Parathyroid adenoma (tissue), 2 donors: ENCODE results near the gene SERPINB6.

ENCODE experiments used
- H2AFZ ChIP-seq: fragments of 300-600 bp; sonication (generic); one replicate; pipeline ENCODE4 v1.7.0; 2017; ENCODE audit warnings: antibody characterized with exemption, mild to moderate bottlenecking
- H3K27ac ChIP-seq: fragments of 300-600 bp; sonication (generic); one replicate; pipeline ENCODE4 v1.7.0; 2017
- H3K27me3 ChIP-seq: fragments of 300-600 bp; sonication (generic); one replicate; pipeline ENCODE4 v1.7.0; 2017; ENCODE audit warnings: low read length; ENCODE audit not compliant: control insufficient read depth, insufficient read depth
- H3K36me3 ChIP-seq: fragments of 300-600 bp; sonication (generic); one replicate; pipeline ENCODE4 v1.7.0; 2017; ENCODE audit warnings: low read length; ENCODE audit not compliant: control insufficient read depth, insufficient read depth
- H3K4me1 ChIP-seq: fragments of 300-600 bp; sonication (generic); one replicate; pipeline ENCODE4 v1.7.0; 2017; ENCODE audit warnings: control low read depth
- H3K4me2 ChIP-seq: fragments of 300-600 bp; sonication (generic); one replicate; pipeline ENCODE4 v1.7.0; 2017; ENCODE audit warnings: low read length
- H3K4me3 ChIP-seq: fragments of 300-600 bp; sonication (generic); one replicate; pipeline ENCODE4 v1.7.0; 2017; ENCODE audit warnings: low read depth, low read length
- H3K79me2 ChIP-seq: fragments of 300-600 bp; sonication (generic); one replicate; pipeline ENCODE4 v1.7.0; 2017; ENCODE audit warnings: control low read depth
- H3K9ac ChIP-seq: fragments of 300-600 bp; sonication (generic); one replicate; pipeline ENCODE4 v1.7.0; 2017; ENCODE audit warnings: mild to moderate bottlenecking
- H3K9me3 ChIP-seq: fragments of 300-600 bp; sonication (generic); one replicate; pipeline ENCODE4 v1.7.0; 2017; ENCODE audit warnings: low read length; ENCODE audit not compliant: control insufficient read depth
- TF ChIP-seq, protein P1 (sequence below): fragments of 300-600 bp; sonication (generic); IDR thresholded peaks from one replicate; pipeline ENCODE4 v1.7.0; 2017; ENCODE audit warnings: antibody characterized with exemption, mild to moderate bottlenecking
- donor health status: primary hyperparathyroidism.

The SERPINB6 gene

DNA sequence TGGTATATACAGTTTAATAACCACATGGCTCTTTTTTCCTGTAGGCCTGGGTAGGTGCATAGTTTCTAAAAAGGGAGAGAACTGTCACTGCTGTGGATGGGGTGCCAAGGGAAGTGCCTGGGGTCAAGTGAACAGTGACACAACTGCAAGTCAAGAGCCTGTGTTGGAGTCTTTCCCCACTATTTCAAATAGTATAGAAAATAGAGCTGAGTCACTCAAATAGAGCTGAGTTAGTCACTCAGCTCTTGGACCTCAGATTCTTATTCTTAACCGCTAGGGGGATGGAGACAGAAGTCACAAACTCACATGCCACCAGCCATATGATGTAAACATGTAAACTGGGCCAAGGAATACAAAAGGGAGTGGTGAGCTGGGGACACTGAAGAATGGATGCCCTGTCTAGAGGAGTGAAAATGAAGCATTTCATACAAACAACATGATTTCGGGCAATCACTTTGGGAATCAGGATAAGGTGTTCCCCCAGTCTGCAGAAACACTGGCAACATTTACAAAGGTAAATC lies 30.5 kb upstream of the SERPINB6 start:
- H3K9ac ChIP-seq = no peak overlapping the region
- no peak overlapping the region for H2AFZ ChIP-seq
- H3K36me3 ChIP-seq = no peaks in the 10 kb centered on the region
- H3K4me1 ChIP-seq = peaks cover 7% of the 10 kb centered on the region
- no peak overlapping the region for H3K4me2 ChIP-seq
- TF ChIP-seq, protein P1, sequence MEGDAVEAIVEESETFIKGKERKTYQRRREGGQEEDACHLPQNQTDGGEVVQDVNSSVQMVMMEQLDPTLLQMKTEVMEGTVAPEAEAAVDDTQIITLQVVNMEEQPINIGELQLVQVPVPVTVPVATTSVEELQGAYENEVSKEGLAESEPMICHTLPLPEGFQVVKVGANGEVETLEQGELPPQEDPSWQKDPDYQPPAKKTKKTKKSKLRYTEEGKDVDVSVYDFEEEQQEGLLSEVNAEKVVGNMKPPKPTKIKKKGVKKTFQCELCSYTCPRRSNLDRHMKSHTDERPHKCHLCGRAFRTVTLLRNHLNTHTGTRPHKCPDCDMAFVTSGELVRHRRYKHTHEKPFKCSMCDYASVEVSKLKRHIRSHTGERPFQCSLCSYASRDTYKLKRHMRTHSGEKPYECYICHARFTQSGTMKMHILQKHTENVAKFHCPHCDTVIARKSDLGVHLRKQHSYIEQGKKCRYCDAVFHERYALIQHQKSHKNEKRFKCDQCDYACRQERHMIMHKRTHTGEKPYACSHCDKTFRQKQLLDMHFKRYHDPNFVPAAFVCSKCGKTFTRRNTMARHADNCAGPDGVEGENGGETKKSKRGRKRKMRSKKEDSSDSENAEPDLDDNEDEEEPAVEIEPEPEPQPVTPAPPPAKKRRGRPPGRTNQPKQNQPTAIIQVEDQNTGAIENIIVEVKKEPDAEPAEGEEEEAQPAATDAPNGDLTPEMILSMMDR = peak; percentile 51
- H3K9me3 ChIP-seq = no peaks in the 10 kb centered on the region
- H3K27me3 ChIP-seq = no peaks in the 10 kb centered on the region
- no peak overlapping the region for H3K27ac ChIP-seq
- H3K79me2 ChIP-seq = no peaks in the 10 kb centered on the region
- no peak overlapping the region for H3K4me3 ChIP-seq

DNA sequence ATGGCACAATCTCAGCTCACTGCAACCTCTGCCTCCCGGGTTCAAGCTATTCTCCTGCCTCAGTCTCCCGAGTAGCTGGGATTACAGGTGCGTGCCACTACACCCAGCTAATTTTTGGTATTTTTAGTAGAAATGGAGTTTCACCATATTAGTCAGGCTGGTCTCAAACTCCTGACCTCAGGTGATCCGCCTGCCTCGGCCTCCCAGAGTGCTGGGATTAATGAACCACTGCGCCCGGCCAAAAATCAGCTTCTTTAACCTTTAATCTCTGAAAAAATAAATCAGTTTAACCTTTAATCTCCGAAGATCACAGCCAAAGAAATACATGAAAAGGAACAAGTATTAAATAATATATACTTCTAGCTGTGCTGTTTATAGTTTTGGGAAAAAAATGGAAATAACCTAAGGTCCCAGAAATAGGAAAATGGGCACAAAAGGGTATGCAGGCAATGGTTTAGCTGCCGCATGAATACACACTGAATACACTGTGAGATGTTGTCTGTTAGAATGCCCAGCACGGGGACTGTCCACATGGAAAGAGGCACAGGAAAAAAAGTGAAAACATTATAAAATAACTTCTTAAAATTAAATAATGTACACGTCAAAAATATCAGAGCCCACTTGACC lies 29.9 kb upstream of the SERPINB6 start:
- Histone ChIP-seq H3K27ac (no peak overlapping the region), H3K9ac (no peak overlapping the region), H3K4me3 (no peak overlapping the region), H3K79me2 (peaks cover under 1% of the 10 kb centered on the region), H2AFZ (no peak overlapping the region), H3K4me1 (peaks cover 7% of the 10 kb centered on the region), H3K4me2 (no peak overlapping the region), H3K27me3 (no peaks in the 10 kb centered on the region), H3K36me3 (no peaks in the 10 kb centered on the region), H3K9me3 (no peaks in the 10 kb centered on the region)
- TF ChIP-seq, protein P1 = no peak

DNA sequence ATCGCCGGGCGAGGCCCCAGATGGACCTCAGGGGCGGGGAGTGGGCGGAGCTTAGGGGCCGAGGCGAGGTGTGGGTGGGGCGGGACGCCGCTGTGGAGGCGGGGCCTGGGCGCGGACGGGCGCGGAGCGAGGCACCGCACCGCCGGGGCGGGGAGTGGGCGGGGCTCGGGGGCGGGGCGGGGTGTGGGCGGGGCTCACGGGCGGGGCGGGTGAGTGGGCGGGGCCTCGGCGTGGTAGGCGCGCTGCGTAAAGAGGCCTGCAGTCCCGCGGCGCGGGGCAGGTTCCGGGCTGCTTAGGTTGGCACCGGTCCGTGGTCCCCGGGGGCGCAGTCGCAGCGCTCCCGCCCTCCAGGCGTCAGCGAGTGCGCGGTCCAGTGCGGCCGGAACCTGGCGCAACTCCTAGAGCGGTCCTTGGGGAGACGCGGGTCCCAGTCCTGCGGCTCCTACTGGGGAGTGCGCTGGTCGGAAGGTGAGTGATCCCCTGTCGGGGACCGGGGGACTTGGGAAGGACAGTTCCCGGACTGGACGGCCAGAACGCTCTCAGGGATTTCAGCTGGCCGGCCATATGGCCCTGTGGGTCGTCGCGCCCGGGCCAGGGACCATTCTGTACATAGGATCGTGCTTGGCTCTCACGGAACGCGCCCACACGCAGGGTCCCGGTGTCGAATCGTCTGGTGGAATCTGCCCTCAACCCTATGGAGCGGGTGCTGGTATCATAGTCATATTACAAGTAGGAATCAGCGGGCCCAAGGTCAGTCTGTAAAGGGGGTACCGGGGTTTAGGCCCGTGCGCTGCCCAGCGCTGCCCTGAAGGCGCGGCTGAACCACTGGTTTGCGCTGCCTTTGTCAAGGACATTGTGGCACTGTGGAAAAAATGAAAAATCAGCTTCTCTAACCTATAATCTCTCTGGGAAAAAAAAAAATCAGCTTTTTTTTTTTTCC lies 28.5 kb upstream of the SERPINB6 start, which contains the start of gene NQO2:
Gene NQO2, plus strand, starts transcription at position 277 of the 940 bp plus-strand sequence. CDS start 6,659 bp downstream, outside the sequence.
- peaks cover 2% of the 10 kb centered on the region for H3K79me2 ChIP-seq

DNA sequence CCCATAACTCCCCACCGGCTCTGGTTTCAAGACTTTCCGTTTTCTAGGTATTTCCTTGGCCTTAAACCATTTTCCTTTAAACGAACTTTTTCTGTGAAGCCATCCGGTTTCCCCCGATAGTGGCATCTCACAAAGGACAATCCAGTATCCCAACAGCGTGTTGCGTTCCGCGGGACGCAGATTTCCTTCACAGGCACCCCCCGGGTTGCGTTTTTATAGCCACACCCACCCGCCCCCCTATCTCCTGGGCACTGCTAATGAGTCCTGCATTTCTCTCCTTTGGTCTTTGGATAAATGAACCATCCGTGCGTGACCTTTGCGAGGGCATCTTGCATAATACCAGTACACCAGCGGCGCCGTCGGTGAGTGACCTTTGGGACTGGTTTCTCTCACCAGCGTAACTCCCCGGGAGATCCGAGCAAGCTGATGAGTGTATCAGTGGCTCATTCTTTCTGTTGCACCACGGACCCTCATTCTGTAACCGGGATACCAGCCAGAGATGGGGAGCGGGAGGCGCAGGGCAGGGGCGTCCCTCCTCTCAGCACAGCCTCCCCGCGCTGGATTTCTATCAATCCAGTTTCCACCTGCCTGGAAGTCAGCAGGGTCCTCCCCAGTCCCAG lies 27.7 kb upstream of the SERPINB6 start:
- Histone ChIP-seq H3K9me3 (no peaks in the 10 kb centered on the region), H3K4me2 (peak overlapping the region; percentile 99), H3K27ac (peak overlapping the region; percentile 79), H3K4me1 (peaks cover 7% of the 10 kb centered on the region), H3K36me3 (no peaks in the 10 kb centered on the region), H3K79me2 (peaks cover 2% of the 10 kb centered on the region), H3K4me3 (peak overlapping the region; percentile 63), H2AFZ (peak overlapping the region; percentile 71), H3K9ac (no peak overlapping the region), H3K27me3 (no peaks in the 10 kb centered on the region)
- TF ChIP-seq, protein P1 = no peak

More for the DNA sequence above, 28.5 kb upstream of the SERPINB6 start, which contains the start of gene NQO2:
- Histone ChIP-seq H3K36me3 (no peaks in the 10 kb centered on the region), H2AFZ (peak within 1 kb of the TSS; percentile 96), H3K4me2 (peak within 1 kb of the TSS; percentile 99), H3K4me3 (peak within 1 kb of the TSS; percentile 92), H3K9me3 (no peaks in the 10 kb centered on the region), H3K27ac (peak within 1 kb of the TSS; percentile 79), H3K9ac (no peak within 1 kb of the TSS), H3K4me1 (peaks cover 7% of the 10 kb centered on the region), H3K27me3 (no peaks in the 10 kb centered on the region)
- TF ChIP-seq, protein P1 = no peak
